Prostate gland (tissue), 2 donors: ENCODE measurements around the gene TMEM258.

Source experiments
- CTCF ChIP-seq, 4 experiments: fragments of 200-600 bp in 2 of 4; fragments of 450-650 bp in 2 of 4; sonication (generic) in 2 of 4; IDR thresholded peaks; 1 replicate in 3 of 4; 2 replicates in 1 of 4; pipeline ENCODE4 v1.5.1; 2016 to 2019; ENCODE audit warnings: antibody characterized with exemption in 4 of 4, mild to moderate bottlenecking in 2 of 4, moderate library complexity in 2 of 4
- POLR2A ChIP-seq: fragments of 450-650 bp; IDR thresholded peaks from one replicate; pipeline ENCODE4 v1.6.1; 2016; ENCODE audit warnings: antibody characterized with exemption, mild to moderate bottlenecking
- POLR2AphosphoS5 ChIP-seq: sonication (generic); formaldehyde crosslinking; IDR thresholded peaks from one replicate; pipeline ENCODE4 v1.6.1; 2017; ENCODE audit warnings: antibody characterized with exemption

- TF ChIP-seq CTCF (IDR thresholded peaks at IDR 0.05), result no peak
- no peak for TF ChIP-seq POLR2A
- TF ChIP-seq POLR2AphosphoS5, result peak; percentile 6
Observed at GRCh38 chr11:61815790-61816735, 23.7 kb upstream of the TMEM258 start.
